K562 (cell line): ENCODE results near the gene NUF2. TPM values are rescaled to one million over a fixed set of nuclear protein-coding genes. Genes with fewer than 3 reads are reported as not detected.
A peak's percentile ranks its signal among the peaks of the same experiment; 100 is the strongest.

ENCODE experiments used
- HSF4 ChIP-seq: fragments of 250-450 bp; sonication (Bioruptor Pico); IDR thresholded peaks from 2 replicates; pipeline ENCODE4 v2.1.2; 2022; ENCODE audit warnings: mild to moderate bottlenecking, moderate library complexity, borderline replicate concordance
- LARP7 ChIP-seq: fragments of 450-650 bp; IDR thresholded peaks from 2 replicates; pipeline ENCODE4 v1.6.1; 2016
- NCOA6 ChIP-seq: fragments of 450-650 bp; IDR thresholded peaks from 2 replicates; pipeline ENCODE4 v1.6.1; 2017; ENCODE audit warnings: mild to moderate bottlenecking
- RBM17 ChIP-seq: fragments of 200-400 bp; formaldehyde crosslinking; IDR thresholded peaks from 2 replicates; pipeline ENCODE4 v1.6.1; 2017; ENCODE audit warnings: low read depth, mild to moderate bottlenecking, low read length, borderline replicate concordance
- TAL1 ChIP-seq: fragments of 450-650 bp; IDR thresholded peaks from 2 replicates; pipeline ENCODE4 v1.6.1; 2016; ENCODE audit warnings: mild to moderate bottlenecking
- TSC22D4 ChIP-seq: fragments of 450-650 bp; IDR thresholded peaks from 2 replicates; pipeline ENCODE4 v1.6.1; 2016; ENCODE audit warnings: missing genetic modification characterization, missing biosample characterization, control low read depth
- ZFP36 ChIP-seq: fragments of 150-350 bp; IDR thresholded peaks from 2 replicates; pipeline ENCODE4 v1.6.1; 2018; ENCODE audit warnings: low read length, low read depth; ENCODE audit not compliant: partially characterized antibody
- ZNF239 ChIP-seq: fragments of 250-450 bp; sonication (Bioruptor Pico); IDR thresholded peaks from 2 replicates; pipeline ENCODE4 v1.4.0; 2020; ENCODE audit warnings: mild to moderate bottlenecking
- ZNF274 ChIP-seq: IDR thresholded peaks from 2 replicates; pipeline ENCODE4 v1.6.1; 2011; ENCODE audit warnings: low read depth, mild to moderate bottlenecking, low read length, moderate library complexity, borderline replicate concordance
- ZNF444 ChIP-seq: fragments of 250-450 bp; sonication (Bioruptor Pico); IDR thresholded peaks from 2 replicates; pipeline ENCODE4 v1.4.0; 2020; ENCODE audit warnings: mild to moderate bottlenecking, moderate library complexity
- polyA plus RNA-seq, 8 experiments: library from polyadenylated mRNA; depleted of rRNA in 4 of 8; stranded (reverse) in 5 of 8; unstranded in 3 of 8; fragments of >200 nt; fragmentation: Nextera tagmentation in 2 of 8; fragmentation: Illumina TruSeq in 1 of 8; extraction: Ambion mirVana in 2 of 8; extraction: Trizol in 1 of 8; gene quantifications; 2 replicates each; pipeline versions ENCODE4 v1.2.1 to v1.2.3, GENCODE V29; 2011 to 2014; ENCODE audit warnings: inconsistent platforms in 1 of 8, missing spikeins in 1 of 8
- total RNA-seq, 7 experiments: library from RNA; depleted of rRNA in 6 of 7; stranded (reverse); fragments of >200 nt in 6 of 7; fragmentation: Illumina TruSeq in 2 of 7; extraction: Trizol in 2 of 7; gene quantifications; 2 replicates each; pipeline versions ENCODE4 v1.2.1 to v1.2.3, GENCODE V29; 2011 to 2021; ENCODE audit warnings: low replicate concordance in 1 of 7
- TF ChIP-seq, protein P1 (sequence below), 2 experiments: fragments of 450-650 bp in 1 of 2; sonication (generic) in 1 of 2; formaldehyde crosslinking in 1 of 2; IDR thresholded peaks in 1 of 2; conservative IDR thresholded peaks in 1 of 2; 2 replicates each; pipeline versions ENCODE4 v1.6.1 to v1.8.1; 2016 to 2023; ENCODE audit warnings: mild to moderate bottlenecking in 2 of 2, moderate library complexity in 2 of 2, inconsistent platforms in 1 of 2, missing genetic modification reagents in 1 of 2
- TF ChIP-seq, protein P2 (sequence below): fragments of 450-650 bp; IDR thresholded peaks from 2 replicates; pipeline ENCODE4 v1.6.1; 2016; ENCODE audit warnings: mild to moderate bottlenecking, moderate library complexity

The NUF2 gene
- total and polyA plus RNA-seq, 9 of the 15 experiments (the other 6 are each of a cell fraction or from before 2014, with no cell fraction given) = 42.5 to 90.0 (median 60.3) TPM

DNA sequence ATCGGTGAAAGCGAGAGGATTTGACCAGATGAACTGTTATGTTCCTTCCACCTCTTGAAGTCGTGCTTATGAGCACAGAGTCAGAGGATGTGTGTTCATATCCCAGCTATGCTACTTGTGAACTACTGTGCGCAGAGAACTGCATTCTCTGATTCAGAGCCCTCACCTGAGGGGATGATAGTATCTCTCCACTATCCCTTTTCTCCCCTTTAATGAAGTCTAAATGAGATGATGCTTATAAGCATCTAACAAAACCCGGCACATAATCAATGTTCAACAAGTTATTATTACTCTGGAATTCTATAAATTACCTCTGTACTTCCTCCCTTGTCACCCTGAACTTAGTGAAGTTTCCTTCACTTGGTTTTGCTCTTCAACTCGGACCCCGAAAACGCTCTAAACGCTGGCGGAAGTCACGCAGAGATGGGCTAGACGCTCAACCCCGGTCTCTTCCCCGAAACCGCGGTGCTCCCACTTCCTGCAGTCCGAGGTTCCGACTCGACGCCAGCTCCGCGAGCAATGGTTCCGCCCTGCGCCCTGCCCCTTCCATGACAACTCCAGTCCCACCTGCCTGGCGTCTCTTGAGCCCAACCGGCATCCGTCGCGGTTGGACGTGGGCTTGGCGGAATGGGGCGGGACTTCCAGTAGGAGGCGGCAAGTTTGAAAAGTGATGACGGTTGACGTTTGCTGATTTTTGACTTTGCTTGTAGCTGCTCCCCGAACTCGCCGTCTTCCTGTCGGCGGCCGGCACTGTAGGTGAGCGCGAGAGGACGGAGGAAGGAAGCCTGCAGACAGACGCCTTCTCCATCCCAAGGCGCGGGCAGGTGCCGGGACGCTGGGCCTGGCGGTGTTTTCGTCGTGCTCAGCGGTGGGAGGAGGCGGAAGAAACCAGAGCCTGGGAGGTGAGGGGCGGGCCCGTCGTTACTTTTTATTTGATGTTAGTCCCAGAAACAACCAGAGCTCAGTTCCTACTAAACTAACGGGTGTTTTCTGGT is at the start of gene NUF2 (continued):
- TF ChIP-seq, protein P1, sequence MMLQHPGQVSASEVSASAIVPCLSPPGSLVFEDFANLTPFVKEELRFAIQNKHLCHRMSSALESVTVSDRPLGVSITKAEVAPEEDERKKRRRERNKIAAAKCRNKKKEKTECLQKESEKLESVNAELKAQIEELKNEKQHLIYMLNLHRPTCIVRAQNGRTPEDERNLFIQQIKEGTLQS (IDR thresholded peaks at IDR 0.05) = peak; percentile 50; the same call in 1 of the 2 replicates
- TF ChIP-seq, protein P1 (CRISPR knock-in tag; conservative IDR thresholded peaks at IDR 0.05) = peak; percentile 84
- TF ChIP-seq ZFP36 (peak; percentile 65), LARP7 (peak; percentile 79), HSF4 (CRISPR knock-in tag) (no peak), RBM17 (no peak), ZNF274 (no peak), TAL1 (peak; percentile 27; the same call in 1 of the 2 replicates), ZNF239 (CRISPR knock-in tag) (peak; percentile 67), NCOA6 (no peak), ZNF444 (CRISPR knock-in tag) (peak; percentile 23; the same call in 1 of the 2 replicates), TSC22D4 (no peak)
- TF ChIP-seq, protein P2, sequence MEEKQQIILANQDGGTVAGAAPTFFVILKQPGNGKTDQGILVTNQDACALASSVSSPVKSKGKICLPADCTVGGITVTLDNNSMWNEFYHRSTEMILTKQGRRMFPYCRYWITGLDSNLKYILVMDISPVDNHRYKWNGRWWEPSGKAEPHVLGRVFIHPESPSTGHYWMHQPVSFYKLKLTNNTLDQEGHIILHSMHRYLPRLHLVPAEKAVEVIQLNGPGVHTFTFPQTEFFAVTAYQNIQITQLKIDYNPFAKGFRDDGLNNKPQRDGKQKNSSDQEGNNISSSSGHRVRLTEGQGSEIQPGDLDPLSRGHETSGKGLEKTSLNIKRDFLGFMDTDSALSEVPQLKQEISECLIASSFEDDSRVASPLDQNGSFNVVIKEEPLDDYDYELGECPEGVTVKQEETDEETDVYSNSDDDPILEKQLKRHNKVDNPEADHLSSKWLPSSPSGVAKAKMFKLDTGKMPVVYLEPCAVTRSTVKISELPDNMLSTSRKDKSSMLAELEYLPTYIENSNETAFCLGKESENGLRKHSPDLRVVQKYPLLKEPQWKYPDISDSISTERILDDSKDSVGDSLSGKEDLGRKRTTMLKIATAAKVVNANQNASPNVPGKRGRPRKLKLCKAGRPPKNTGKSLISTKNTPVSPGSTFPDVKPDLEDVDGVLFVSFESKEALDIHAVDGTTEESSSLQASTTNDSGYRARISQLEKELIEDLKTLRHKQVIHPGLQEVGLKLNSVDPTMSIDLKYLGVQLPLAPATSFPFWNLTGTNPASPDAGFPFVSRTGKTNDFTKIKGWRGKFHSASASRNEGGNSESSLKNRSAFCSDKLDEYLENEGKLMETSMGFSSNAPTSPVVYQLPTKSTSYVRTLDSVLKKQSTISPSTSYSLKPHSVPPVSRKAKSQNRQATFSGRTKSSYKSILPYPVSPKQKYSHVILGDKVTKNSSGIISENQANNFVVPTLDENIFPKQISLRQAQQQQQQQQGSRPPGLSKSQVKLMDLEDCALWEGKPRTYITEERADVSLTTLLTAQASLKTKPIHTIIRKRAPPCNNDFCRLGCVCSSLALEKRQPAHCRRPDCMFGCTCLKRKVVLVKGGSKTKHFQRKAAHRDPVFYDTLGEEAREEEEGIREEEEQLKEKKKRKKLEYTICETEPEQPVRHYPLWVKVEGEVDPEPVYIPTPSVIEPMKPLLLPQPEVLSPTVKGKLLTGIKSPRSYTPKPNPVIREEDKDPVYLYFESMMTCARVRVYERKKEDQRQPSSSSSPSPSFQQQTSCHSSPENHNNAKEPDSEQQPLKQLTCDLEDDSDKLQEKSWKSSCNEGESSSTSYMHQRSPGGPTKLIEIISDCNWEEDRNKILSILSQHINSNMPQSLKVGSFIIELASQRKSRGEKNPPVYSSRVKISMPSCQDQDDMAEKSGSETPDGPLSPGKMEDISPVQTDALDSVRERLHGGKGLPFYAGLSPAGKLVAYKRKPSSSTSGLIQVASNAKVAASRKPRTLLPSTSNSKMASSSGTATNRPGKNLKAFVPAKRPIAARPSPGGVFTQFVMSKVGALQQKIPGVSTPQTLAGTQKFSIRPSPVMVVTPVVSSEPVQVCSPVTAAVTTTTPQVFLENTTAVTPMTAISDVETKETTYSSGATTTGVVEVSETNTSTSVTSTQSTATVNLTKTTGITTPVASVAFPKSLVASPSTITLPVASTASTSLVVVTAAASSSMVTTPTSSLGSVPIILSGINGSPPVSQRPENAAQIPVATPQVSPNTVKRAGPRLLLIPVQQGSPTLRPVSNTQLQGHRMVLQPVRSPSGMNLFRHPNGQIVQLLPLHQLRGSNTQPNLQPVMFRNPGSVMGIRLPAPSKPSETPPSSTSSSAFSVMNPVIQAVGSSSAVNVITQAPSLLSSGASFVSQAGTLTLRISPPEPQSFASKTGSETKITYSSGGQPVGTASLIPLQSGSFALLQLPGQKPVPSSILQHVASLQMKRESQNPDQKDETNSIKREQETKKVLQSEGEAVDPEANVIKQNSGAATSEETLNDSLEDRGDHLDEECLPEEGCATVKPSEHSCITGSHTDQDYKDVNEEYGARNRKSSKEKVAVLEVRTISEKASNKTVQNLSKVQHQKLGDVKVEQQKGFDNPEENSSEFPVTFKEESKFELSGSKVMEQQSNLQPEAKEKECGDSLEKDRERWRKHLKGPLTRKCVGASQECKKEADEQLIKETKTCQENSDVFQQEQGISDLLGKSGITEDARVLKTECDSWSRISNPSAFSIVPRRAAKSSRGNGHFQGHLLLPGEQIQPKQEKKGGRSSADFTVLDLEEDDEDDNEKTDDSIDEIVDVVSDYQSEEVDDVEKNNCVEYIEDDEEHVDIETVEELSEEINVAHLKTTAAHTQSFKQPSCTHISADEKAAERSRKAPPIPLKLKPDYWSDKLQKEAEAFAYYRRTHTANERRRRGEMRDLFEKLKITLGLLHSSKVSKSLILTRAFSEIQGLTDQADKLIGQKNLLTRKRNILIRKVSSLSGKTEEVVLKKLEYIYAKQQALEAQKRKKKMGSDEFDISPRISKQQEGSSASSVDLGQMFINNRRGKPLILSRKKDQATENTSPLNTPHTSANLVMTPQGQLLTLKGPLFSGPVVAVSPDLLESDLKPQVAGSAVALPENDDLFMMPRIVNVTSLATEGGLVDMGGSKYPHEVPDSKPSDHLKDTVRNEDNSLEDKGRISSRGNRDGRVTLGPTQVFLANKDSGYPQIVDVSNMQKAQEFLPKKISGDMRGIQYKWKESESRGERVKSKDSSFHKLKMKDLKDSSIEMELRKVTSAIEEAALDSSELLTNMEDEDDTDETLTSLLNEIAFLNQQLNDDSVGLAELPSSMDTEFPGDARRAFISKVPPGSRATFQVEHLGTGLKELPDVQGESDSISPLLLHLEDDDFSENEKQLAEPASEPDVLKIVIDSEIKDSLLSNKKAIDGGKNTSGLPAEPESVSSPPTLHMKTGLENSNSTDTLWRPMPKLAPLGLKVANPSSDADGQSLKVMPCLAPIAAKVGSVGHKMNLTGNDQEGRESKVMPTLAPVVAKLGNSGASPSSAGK = peak; percentile 85
